Left lobe of liver (tissue), 2 donors: ENCODE data around the gene TEKT4. TPM values are rescaled to one million over a fixed set of nuclear protein-coding genes. Genes with fewer than 3 reads are reported as not detected.
"Not testable (repeated sequence)": the region's sequence is repeated elsewhere in the genome, so short reads cannot be mapped to it uniquely, and the experiment has no call there.

Experiments
- ATAC-seq: fragments of 200-7000 bp; cut with Tn5 transposase; one replicate; pipeline ENCODE4 v1.9.1; 2020; ENCODE audit warnings: mild to moderate bottlenecking, moderate library complexity
- DNase-seq: peaks from one replicate; pipeline ENCODE4 v3.0.0-alpha.2; 2020; ENCODE audit warnings: low spot score
- total RNA-seq: library from RNA; stranded (reverse); gene quantifications from one replicate; pipeline ENCODE4 v1.2.1, GENCODE V29; 2021
- donor health status: DM: no; HTN: no; CAD: no; lungs with moderate emphysema.
- donor health status: DM: no; HTN: yes; CAD: no.

The TEKT4 gene
- total RNA-seq, 1 donor from 2014 or later, result 0.28 TPM

DNA sequence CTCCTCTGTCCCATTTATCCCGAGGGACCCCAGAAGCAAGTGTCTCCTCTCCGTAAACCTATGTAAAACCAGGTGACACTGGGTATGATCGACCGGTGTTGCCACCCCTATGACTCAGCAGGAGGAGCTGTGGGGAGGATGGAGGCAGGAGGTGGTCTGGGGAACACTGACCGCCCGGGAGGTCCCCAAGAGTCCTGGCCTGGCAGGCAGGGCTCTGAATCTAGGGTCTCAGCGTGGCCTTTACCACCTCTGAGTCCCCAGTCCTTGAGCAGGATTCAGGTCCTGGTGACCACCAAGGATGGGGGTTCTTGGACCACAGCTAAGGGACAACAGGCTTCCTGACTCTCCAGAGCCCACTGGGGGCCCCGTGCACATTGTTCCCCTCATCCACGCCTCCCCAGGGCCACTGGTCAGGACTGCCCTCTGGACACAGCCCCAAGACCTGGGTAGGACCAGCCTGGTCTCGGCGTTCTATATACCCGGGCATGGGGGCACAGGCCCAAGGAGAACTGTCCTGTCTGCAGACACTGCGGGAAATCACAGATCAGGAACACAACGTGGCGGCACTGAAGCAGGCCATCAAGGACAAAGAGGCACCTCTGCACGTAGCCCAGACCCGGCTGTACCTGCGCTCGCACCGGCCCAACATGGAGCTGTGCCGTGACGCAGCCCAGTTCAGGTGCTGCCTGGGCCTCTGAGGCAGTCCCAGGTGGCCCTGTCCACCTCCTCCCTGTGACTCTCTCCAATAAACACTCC, 4.0 kb downstream of the TEKT4 start:
- DNase-seq (no peak), ATAC-seq (no peak)

DNA sequence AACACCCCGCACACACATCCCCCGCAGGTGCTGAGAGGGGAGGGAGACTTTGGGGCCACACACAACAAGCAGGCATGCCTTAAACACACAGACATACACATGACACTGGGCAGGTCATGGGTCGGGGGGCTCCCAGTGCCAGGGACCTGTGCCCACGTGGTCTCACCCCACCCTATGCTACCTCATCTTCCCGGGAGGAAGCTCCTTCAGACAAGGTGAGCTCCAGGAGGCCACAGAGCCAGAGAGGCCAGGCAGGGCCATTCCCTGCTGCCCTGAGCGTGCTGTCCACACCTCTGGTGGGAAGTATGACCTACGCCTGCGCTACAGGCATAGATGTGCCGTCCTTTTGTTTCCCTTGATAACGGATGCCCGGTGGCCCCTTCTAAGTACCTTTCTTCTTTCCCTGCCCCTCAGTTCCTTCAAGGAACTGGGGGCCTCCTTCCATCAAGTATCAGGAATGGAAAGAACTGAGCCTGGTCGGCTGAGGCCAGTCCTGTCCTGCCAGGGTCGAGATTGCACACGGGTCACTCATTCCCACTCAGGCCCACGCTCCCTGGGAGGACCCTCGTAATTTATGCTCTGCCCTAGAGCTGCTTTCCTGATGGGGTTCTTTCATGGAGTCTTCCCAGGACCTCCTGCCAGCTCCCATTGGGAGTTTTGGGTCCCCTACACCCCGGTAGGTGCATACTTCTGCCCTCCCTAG, 4.7 kb downstream of the TEKT4 start:
- ATAC-seq (no peak), DNase-seq (no peak)

DNA sequence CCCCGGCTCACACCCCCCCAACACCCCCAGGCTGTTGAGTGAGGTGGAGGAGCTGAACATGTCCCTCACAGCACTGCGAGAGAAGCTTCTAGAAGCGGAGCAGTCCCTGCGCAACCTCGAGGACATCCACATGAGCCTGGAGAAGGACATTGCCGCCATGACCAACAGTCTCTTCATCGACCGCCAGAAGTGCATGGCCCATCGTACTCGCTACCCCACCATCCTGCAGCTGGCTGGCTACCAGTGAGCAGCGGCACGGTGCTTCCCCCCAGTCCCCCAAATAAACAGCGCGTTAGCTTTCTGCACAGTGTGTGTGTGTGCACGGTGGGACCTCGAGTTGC, 5.3 kb downstream of the TEKT4 start:
- ATAC-seq (no peak), DNase-seq (no peak)

DNA sequence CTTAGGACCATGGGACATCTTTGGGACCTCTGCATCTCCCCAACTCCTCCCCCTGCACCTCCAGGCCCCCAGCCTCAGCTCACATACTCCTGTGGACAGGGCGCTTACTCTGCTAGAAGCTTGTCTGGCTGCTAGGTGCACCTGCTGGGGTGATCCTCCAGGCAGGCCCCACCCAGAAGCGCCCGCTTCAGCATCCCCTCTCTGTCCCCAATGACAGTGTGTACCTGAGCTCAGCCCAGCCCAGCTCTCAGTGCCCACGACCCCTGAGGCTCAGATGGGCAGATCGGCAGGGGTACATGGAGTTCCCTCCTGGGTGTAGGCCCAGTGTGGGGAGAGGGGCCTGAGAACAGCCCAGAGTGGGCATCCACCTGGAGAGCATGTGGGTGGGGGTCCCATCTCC, 5.9 kb downstream of the TEKT4 start:
- no peak for DNase-seq
- ATAC-seq, result no peak

DNA sequence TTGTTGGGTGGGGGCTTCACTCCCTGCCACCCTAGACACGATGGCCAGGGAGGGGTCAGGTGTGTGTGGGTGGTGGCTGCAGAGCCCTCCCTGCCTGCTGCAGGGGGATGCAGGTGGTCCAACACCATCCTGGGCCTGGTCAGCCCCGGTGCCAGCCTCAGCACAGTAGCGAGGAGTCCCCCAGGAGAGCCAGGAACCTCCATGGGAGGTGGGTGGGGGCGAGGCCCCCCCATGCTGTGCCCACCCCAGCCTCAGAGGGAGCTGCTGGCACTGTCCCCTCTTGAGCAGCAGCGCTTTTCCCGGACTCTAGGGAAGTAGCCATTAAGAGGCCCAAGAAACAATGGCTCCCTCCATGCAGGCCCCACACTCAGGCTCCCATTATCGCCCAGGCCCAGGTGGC, 7.3 kb downstream of the TEKT4 start:
- ATAC-seq, DNase-seq: not testable (repeated sequence)

DNA sequence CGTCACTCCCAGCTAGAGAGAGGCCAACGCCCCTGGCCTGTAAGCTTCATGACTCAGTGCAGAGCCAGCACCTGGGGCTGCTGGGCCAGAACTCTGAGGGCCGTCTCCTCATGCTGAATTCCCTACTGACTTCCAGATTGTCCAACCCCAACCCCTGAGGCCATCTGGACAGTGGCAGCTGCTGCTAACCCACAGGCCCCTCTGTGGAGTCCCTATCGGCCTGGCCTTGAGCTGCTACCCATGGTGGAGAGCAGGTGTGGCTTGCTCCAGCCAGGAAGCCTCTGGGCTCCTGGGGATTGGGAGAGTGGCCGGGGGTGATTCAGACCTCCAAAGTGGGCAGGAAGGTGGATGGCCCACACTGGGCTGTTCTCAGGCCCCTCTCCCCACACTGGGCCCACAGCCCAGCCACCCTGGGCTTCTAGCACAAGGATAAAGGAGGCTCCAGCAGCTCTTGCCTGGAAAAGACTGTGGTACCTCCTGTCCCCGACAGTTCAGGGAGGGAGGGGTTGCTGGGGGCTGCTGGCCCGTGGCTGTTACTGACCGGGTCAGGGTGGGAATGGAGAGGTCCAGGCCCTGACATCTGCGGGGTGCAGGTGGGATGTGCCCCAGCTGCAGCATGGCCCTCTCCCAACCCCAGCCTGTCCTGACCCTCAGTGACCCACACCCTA, 8.2 kb downstream of the TEKT4 start:
- ATAC-seq, result no peak

DNA sequence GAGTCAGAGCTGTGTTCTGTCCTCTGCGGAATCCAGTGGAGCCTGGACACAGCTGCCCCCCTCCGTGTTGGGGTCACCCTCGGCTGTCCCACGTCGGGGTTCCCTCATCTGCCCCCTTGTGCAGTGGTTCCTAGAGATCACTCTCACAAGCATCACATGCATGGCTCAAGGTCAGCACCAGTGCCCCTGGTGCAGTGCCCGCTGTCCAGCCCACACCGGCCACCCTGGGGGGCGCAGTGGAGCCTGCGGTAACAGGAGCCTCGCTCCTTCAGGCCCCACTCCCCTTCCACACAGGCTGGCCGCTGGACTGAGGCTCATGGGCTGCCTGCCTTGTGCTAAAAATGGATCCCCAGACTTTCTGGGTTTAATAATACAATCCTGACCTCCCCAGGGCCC, 8.8 kb downstream of the TEKT4 start:
- DNase-seq, result no peak

More for the DNA sequence above, 8.2 kb downstream of the TEKT4 start:
- DNase-seq, result no peak

DNA sequence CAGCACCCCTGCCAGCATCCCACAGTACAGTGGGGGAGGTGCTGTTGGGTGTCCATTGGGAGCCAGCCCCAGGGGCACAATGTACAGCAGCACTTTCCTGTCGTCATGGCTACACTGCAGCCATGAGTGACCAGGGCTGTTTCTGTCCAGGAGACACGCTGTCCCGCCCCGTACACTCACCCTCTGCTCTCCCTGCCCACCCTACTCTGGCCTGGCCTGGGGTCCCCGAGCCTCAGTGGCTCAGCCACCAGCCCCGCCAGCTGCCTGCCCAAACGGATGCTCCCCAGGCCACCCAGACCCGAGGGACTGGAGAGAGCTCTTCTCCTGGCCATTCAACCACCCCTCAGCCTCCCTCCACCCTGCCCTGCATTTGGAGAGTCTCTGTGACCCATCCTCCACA, 9.3 kb downstream of the TEKT4 start:
- no peak for ATAC-seq
- DNase-seq, result no peak

More for the DNA sequence above, 8.8 kb downstream of the TEKT4 start:
- no peak for ATAC-seq

DNA sequence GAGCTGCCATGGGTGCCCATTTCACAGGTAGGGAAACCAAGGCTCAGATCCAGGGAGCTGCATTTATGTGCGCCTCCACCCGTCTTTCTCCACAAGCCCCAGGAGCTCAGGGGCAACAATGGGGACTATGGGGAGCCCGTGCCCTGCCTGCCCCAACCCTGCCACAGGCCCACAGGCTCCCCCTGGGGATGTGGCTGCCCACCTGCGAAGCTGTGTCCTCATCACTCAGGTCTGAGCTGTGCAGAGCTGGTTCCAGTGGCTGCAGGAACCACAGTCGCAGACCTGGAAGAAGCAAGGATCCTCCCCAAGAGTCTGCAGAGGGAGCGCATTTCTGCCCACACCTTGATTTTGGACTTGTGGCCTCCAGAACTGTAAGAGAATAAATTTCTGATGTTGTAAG, 9.8 kb downstream of the TEKT4 start:
- DNase-seq, result no peak
- no peak for ATAC-seq

DNA sequence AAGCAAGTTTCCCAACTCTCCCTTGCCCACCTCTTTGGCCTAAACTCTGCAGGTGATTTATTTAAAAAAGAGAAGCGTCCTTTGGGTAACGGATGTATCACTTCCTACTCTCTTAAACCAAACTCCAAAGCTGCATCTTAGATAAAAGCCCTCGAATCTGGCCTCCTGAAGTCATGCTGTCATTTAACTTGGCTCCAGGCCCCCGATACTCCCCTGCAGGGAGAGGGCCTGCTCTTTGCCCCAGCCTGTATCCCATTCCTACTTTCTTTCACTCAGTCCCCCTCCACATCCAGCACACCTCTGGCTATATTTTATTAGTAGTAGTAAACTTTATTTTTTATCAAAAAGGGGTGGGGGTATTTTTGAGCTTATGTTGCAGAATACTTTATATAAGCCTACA, 19.0 kb downstream of the TEKT4 start:
- ATAC-seq, result no peak
- DNase-seq, result no peak

DNA sequence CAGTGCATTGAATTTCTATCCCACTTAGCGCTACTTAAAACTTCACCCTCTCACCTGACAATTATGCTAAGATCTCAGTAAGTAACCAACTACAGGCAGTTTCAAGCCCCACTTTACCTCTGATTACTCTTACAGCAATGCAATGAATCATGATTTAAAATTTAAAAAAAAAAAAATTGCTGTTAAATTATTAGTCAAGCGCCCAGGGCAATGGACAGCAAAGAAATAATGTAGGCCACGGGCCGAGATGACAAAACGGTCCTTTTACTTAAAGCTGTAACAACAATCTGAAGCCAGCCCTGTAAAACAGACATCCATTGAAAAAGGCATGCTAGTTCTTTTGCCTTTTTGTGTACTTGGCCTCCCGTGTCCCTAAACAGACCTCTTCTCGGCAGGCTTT, 24.0 kb downstream of the TEKT4 start:
- ATAC-seq, result not testable (repeated sequence)

DNA sequence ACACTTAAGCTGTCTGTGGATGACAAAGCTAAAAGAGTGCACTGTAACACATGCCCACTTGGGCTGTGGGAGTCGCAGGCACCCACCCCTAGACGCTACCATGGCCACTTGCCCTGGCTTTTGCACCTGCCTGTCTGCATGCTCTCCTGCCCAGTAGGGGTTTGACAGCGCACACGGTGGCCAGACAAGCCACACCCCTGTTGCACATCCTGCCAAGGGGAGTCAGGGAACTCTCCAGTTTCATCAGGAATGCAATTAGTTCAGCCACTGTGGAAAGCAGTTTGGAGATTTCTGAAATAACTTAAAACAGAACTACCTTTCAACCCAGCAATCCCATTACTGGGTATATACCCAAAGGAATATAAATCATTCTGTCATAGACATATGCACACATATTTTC, 35.7 kb downstream of the TEKT4 start:
- not testable (repeated sequence) for ATAC-seq, DNase-seq

More for the DNA sequence above, 24.0 kb downstream of the TEKT4 start:
- DNase-seq, result not testable (repeated sequence)

DNA sequence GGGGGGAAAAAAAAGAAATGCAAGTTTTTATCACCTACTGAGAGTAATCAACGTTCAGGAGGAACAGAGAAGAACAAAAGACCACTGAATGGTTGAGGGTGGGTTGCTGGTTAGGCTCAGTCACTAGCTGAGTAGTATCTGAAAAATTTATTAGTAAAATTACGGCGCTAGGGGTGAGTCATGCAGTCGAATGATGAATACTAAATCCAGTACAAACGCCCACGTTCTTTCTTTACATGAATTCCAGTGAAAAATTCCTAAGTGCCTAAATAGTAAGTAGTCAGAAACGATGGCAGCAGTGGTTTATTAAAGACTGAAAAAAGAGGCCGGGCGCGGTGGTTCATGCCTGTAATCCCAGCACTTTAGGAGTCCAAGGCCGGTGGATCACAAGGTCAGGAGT, 52.0 kb downstream of the TEKT4 start:
- no peak for ATAC-seq

DNA sequence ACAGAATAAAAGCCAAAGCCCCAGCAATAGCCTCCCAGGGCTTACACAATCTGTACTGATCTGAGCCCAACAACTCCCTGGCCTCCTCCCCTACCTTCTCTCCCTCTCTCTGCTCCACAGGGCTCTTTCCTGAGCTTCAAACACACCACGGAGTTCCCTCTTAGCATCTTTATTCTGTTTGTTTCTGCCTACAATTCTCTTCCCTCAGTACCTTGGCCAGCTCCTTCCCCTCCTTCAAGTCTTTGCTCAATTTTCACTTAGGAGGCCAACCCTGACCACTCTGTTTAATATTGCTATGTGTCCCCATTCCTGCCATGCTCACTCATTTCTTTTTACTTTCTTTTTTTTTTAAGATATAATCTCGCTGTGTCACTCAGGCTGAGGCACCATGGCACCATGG, 53.8 kb downstream of the TEKT4 start:
- not testable (repeated sequence) for ATAC-seq, DNase-seq

More for the DNA sequence above, 52.0 kb downstream of the TEKT4 start:
- DNase-seq, result no peak

Other genes with a start within 250 kb of the TEKT4 start
- 0.28 TPM for gene MAL, start 154.3 kb downstream of the TEKT4 start, total RNA-seq